Testis (tissue), 3 donors: ENCODE measurements around the gene PCSK5. TPM values are rescaled to one million over a fixed set of nuclear protein-coding genes. Genes with fewer than 3 reads are reported as not detected.

Experiments
- DNase-seq: peaks from one replicate; pipeline ENCODE4 v3.0.0-alpha.2; 2019
- H3K27ac ChIP-seq, 2 donors: fragments of 200-600 bp; sonication (generic); one replicate each; pipeline ENCODE4 v1.5.1; 2019
- H3K27me3 ChIP-seq: fragments of 200-600 bp; sonication (generic); one replicate; pipeline ENCODE4 v1.5.1; 2019
- H3K36me3 ChIP-seq: fragments of 200-600 bp; sonication (generic); one replicate; pipeline ENCODE4 v1.5.1; 2017; ENCODE audit warnings: low read depth; ENCODE audit errors: missing control alignments
- H3K4me1 ChIP-seq: fragments of 200-600 bp; sonication (generic); one replicate; pipeline ENCODE4 v1.5.1; 2019
- H3K4me3 ChIP-seq, 2 donors: fragments of 200-600 bp; sonication (generic); one replicate each; pipeline ENCODE4 v1.5.1; 2017 to 2019
- H3K9me3 ChIP-seq: fragments of 200-600 bp; sonication (generic); one replicate; pipeline ENCODE4 v1.5.1; 2017
- POLR2A ChIP-seq: fragments of 450-650 bp; IDR thresholded peaks from one replicate; pipeline ENCODE4 v1.6.1; 2017; ENCODE audit warnings: antibody characterized with exemption, mild to moderate bottlenecking, moderate library complexity
- WGBS, 2 donors: methylation state at CpG; one replicate each; pipeline ENCODE4 v1.1.5; 2018; 5-methylcytosine and 5-hydroxymethylcytosine counted together
- intact Hi-C: fragments of 100-400 bp; cut with DNase I; formaldehyde crosslinking; loops from one replicate; pipeline ENCODE4 v1.15.1; 2023; ENCODE audit warnings: low total_unique reads
- polyA plus RNA-seq: library from polyadenylated mRNA; stranded (reverse); fragments of 350-450 nt; fragmentation: Illumina TruSeq; extraction: RNeasy Lipid Tissue Mini Kit (QIAGEN cat#74804); gene quantifications from one replicate; pipeline ENCODE4 v1.2.3, GENCODE V29; 2014; ENCODE audit warnings: low read depth, low replicate concordance; ENCODE audit not compliant: insufficient read depth
- total RNA-seq, 2 donors: library from RNA; depleted of rRNA; stranded (reverse); fragments of >200 nt; gene quantifications; one replicate each; pipeline ENCODE4 v1.2.3, GENCODE V29; 2016
- TF ChIP-seq, protein P1 (sequence below), 3 experiments: fragments of 450-650 bp in 2 of 3; fragments of 200-600 bp in 1 of 3; sonication (generic) in 1 of 3; IDR thresholded peaks; one replicate each; pipeline ENCODE4 v1.5.1; 2016 to 2019; ENCODE audit warnings: antibody characterized with exemption in 3 of 3, mild to moderate bottlenecking in 2 of 3, moderate library complexity in 1 of 3

Gene PCSK5
- total and polyA plus RNA-seq, 3 donors from 2014 or later: 9.4 to 50.6 (median 27.5) TPM

DNA sequence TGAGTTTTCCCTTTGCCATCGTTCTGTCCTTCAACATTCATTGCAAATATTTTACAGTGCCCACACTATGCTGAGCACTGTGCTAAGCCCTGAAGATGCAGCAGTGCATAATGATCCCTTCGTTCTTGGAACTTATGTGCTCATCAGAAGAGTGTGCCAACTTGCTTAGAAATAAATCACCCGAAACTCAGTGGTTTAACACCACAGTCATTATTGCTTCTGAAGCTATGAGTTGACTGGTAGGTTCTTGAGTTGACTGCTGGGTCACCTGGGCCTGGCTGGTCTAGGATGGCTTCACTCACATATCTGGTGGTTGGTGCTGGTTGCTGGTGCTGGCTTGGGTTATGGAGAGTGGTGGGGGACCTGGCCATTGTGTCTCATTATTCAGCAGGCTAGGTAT is 20.9 kb downstream of the PCSK5 start:
- Histone ChIP-seq H3K27ac (no peak overlapping the region), H3K36me3 (no peaks in the 10 kb centered on the region), H3K9me3 (no peaks in the 10 kb centered on the region), H3K27me3 (no peaks in the 10 kb centered on the region), H3K4me3 (no peak overlapping the region), H3K4me1 (peaks cover 24% of the 10 kb centered on the region)
- TF ChIP-seq, protein P1, sequence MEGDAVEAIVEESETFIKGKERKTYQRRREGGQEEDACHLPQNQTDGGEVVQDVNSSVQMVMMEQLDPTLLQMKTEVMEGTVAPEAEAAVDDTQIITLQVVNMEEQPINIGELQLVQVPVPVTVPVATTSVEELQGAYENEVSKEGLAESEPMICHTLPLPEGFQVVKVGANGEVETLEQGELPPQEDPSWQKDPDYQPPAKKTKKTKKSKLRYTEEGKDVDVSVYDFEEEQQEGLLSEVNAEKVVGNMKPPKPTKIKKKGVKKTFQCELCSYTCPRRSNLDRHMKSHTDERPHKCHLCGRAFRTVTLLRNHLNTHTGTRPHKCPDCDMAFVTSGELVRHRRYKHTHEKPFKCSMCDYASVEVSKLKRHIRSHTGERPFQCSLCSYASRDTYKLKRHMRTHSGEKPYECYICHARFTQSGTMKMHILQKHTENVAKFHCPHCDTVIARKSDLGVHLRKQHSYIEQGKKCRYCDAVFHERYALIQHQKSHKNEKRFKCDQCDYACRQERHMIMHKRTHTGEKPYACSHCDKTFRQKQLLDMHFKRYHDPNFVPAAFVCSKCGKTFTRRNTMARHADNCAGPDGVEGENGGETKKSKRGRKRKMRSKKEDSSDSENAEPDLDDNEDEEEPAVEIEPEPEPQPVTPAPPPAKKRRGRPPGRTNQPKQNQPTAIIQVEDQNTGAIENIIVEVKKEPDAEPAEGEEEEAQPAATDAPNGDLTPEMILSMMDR (IDR thresholded peaks at IDR 0.05): no peak
- no peak for TF ChIP-seq POLR2A
- 78 to 91% methylated on average over 3 of the region's 3 CpGs for WGBS, 2 donors
- DNase-seq: no peak
- intact Hi-C loops: no loop called here

DNA sequence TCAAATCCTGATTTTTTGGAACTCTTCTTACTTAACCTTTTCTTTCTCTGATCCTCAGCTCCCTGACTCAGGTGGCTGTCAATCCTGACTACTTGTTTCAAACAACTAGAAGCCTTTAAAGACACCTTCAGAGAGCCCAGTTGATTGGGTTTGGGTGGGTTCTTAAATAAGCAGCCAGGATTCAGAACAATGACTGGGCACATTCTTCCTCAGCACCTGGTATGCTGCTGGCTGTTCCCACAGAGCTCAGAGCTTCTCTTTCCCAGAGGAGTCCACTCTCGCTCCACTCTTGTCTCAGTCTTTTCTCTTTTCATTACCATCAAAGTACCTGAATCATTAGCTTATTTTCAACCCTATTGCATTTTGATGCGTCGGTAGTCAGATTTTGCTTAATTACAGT is 22.5 kb downstream of the PCSK5 start:
- no peaks in the 10 kb centered on the region for H3K9me3 ChIP-seq
- intact Hi-C loops: no loop called here
- 86 to 89% methylated on average over 3 of the region's 3 CpGs for WGBS, 2 donors

DNA sequence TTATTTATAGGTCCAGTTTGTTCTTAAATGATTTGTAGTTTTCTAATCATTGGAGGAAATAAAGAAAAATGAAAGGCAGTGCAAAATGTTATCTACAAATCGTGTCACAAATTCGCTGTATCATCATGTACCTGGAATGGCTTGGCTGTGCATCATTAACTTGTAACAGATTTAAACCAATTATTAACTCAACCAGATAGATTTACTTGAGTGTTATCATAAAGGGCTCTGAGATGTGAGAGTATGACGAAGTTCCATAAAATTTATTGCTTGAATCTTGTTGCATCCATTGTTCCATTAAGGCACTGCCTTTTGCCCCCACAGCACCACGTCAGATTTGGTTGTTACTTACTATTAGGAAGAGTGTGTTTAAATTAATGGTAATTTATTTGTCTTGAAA is 23.5 kb downstream of the PCSK5 start:
- Histone ChIP-seq H3K27me3 (no peaks in the 10 kb centered on the region), H3K27ac (no peak overlapping the region), H3K4me3 (no peak overlapping the region), H3K9me3 (no peaks in the 10 kb centered on the region), H3K36me3 (no peaks in the 10 kb centered on the region), H3K4me1 (peaks cover 11% of the 10 kb centered on the region)
- TF ChIP-seq POLR2A: no peak
- TF ChIP-seq, protein P1 (IDR thresholded peaks at IDR 0.05): no peak
- WGBS, 2 donors: 68 to 87% methylated on average over 4 of the region's 4 CpGs
- intact Hi-C loops: no loop called here
- DNase-seq: no peak

More for the DNA sequence above, 22.5 kb downstream of the PCSK5 start:
- no peak overlapping the region for H3K27ac ChIP-seq
- no peak for DNase-seq
- no peak overlapping the region for H3K4me3 ChIP-seq
- H3K36me3 ChIP-seq: no peaks in the 10 kb centered on the region
- TF ChIP-seq, protein P1 (IDR thresholded peaks at IDR 0.05): no peak
- no peak for TF ChIP-seq POLR2A
- H3K4me1 ChIP-seq: peaks cover 14% of the 10 kb centered on the region
- no peaks in the 10 kb centered on the region for H3K27me3 ChIP-seq

DNA sequence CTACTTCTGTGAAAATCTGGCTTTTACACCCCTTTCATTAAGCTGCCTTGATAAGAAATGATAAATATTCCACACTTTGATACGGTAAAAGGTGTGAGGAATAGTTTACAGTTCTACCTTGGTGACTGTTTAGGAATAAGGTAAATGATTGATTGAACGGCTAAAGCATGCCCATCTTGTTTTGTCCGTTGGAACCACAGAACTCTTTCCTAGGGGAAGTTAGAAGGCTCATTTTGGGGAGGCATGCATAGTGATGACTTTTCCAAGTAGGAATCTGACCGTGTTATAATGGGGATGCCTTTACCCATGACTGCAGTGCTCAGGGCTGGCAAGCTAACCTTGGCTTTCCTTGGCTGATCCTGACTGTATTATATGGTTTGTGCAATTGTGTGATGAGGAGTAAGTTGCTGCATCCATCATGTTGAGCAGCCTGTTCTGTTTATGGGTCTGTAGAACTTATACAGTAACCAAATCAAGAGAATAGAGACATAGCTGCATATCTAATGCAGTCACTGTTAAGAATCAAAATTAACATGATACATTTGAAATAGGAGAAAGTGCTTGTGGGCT is 24.5 kb downstream of the PCSK5 start:
- H3K4me1 ChIP-seq: peaks cover 11% of the 10 kb centered on the region
- WGBS, 2 donors: 64 to 91% methylated on average over 4 of the region's 4 CpGs
- intact Hi-C loops: no loop called here
- no peak for TF ChIP-seq POLR2A
- TF ChIP-seq, protein P1 (IDR thresholded peaks at IDR 0.05): no peak
- H3K27me3 ChIP-seq: no peaks in the 10 kb centered on the region
- H3K27ac ChIP-seq: no peak overlapping the region
- DNase-seq: no peak
- no peak overlapping the region for H3K4me3 ChIP-seq
- H3K36me3 ChIP-seq: no peaks in the 10 kb centered on the region
- no peaks in the 10 kb centered on the region for H3K9me3 ChIP-seq

DNA sequence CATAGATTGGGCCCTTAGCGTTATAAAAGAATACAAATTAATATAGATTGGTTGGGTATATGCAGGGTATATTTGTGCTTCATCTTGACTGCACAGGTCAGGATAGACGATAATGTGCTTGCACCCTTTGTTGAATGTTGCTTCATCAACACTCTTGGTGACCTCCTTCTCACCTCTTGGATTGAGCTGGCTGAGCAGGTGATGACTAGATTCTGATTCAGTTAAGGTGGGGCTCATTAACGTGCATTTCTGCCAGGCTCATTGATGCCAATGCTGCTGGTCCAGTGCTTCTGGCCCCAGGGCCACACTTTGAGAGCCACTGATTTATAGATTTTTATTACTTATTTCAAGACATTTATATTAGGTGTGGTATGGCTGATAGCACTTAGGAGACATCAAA is 27.7 kb downstream of the PCSK5 start:
- Histone ChIP-seq H3K9me3 (no peaks in the 10 kb centered on the region), H3K27ac (no peak overlapping the region), H3K27me3 (no peaks in the 10 kb centered on the region), H3K4me1 (peaks cover under 1% of the 10 kb centered on the region), H3K36me3 (no peaks in the 10 kb centered on the region), H3K4me3 (no peak overlapping the region)
- WGBS, 2 donors: 86 to 95% methylated on average over 3 of the region's 3 CpGs
- intact Hi-C loops: no loop called here
- DNase-seq: no peak
- TF ChIP-seq, protein P1 (IDR thresholded peaks at IDR 0.05): no peak
- no peak for TF ChIP-seq POLR2A
